ENCODE measurements around the gene CPEB3.

DNA sequence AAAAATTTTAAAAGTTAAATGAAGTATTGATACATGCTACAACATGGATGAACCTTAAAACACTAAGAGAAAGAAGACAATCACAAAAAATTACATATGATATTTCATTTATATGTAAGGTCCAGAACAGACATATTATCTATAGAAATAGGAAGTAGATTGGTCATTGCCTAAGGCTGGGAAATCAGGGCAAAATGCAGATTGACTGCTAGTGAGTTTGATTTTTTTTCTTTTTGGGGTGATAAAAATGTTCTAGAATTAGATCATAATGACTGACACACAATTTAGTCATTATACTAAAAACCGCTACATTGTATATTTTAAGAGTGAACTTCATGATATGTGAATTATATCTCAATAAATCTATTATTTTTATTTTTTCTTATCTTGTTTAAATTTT, 88.3 kb downstream of the CPEB3 start:
- TF ChIP-seq GATA2 (IDR thresholded peaks at IDR 0.05; ENCODE audit: low read depth, low read length) (no peak), GATA3 (IDR thresholded peaks at IDR 0.05; ENCODE audit: low read depth, low read length) (no peak)
